HL-60 (cell line): ENCODE data around the gene ALPL.

Source experiments
- CTCF ChIP-seq: IDR thresholded peaks from one replicate; pipeline ENCODE4 v1.5.1; 2011; ENCODE audit warnings: low read length, control low read depth, inconsistent platforms; ENCODE audit not compliant: insufficient read depth
- GABPA ChIP-seq: IDR thresholded peaks from 2 replicates; pipeline ENCODE4 v1.6.1; 2012; ENCODE audit warnings: low read depth
- POLR2AphosphoS5 ChIP-seq: IDR thresholded peaks from 2 replicates; pipeline ENCODE4 v1.6.1; 2012; ENCODE audit warnings: low read depth
- REST ChIP-seq: IDR thresholded peaks from 2 replicates; pipeline ENCODE4 v1.6.1; 2012; ENCODE audit warnings: low read depth; ENCODE audit not compliant: insufficient replicate concordance
- SPI1 ChIP-seq: IDR thresholded peaks from 2 replicates; pipeline ENCODE4 v1.6.1; 2012; ENCODE audit warnings: low read depth, mild to moderate bottlenecking, borderline replicate concordance

GRCh38 chr1:21495225-21495820 lies 13.9 kb upstream of the ALPL start:
- TF ChIP-seq CTCF (no peak), POLR2AphosphoS5 (no peak), GABPA (no peak), REST (no peak), SPI1 (no peak)
